Fibroblast of pulmonary artery (primary cell): ENCODE measurements around the gene PARD3.

Source experiments
- DNase-seq: peaks from one replicate; pipeline ENCODE4 v3.0.0-alpha.2; 2010; ENCODE audit warnings: low read depth
- H3K4me3 ChIP-seq: replicated peaks from 2 replicates; pipeline ENCODE4 v1.5.1; 2011; ENCODE audit warnings: low read depth, mild to moderate bottlenecking, control low read depth, low read length, moderate library complexity
- TF ChIP-seq, protein P1 (sequence below): IDR thresholded peaks from 2 replicates; pipeline ENCODE4 v1.5.1; 2011; ENCODE audit warnings: mild to moderate bottlenecking, control low read depth, low read length, inconsistent platforms; ENCODE audit errors: missing control alignments

Gene PARD3

DNA sequence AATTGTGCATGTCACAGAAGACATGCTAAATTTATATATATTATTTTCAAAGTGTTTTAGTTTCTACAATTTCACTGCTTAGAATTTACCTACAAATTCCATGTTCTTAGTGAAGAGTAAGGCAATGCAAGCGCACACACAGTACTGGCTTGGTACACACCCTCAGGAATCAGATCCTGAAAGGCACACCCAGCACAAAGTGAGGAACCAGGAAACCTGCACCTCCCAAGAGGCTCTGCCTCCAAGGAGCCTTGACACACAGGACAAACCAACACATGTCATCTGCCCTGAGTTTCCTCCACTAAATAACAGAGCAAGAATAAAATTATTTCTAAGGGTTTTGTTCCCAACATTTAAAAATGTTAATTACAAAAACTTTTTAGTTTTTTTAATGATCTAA, 156.2 kb downstream of the PARD3 start:
- H3K4me3 ChIP-seq = no peak overlapping the region
- no peak for DNase-seq
- TF ChIP-seq, protein P1, sequence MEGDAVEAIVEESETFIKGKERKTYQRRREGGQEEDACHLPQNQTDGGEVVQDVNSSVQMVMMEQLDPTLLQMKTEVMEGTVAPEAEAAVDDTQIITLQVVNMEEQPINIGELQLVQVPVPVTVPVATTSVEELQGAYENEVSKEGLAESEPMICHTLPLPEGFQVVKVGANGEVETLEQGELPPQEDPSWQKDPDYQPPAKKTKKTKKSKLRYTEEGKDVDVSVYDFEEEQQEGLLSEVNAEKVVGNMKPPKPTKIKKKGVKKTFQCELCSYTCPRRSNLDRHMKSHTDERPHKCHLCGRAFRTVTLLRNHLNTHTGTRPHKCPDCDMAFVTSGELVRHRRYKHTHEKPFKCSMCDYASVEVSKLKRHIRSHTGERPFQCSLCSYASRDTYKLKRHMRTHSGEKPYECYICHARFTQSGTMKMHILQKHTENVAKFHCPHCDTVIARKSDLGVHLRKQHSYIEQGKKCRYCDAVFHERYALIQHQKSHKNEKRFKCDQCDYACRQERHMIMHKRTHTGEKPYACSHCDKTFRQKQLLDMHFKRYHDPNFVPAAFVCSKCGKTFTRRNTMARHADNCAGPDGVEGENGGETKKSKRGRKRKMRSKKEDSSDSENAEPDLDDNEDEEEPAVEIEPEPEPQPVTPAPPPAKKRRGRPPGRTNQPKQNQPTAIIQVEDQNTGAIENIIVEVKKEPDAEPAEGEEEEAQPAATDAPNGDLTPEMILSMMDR = no peak

DNA sequence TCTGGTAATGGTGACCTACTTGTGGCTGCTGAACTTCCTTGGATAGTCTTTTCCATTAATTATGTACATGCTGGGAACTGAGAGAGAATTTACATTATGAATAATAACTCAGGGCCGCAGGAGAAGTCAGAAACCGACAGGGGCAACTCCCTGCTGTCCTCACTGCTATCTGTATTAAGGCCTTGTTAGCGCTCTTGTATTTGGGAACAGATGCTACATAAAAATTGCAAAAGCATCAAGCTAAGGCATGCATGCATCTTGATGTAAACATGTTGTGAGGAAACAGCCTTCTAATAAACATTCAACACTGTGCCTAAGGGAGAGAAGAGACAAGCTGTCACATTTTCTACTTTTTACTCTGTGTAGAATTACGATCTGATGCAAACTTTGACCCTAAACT, 158.4 kb downstream of the PARD3 start:
- TF ChIP-seq, protein P1 = no peak
- no peak overlapping the region for H3K4me3 ChIP-seq
- DNase-seq = no peak

DNA sequence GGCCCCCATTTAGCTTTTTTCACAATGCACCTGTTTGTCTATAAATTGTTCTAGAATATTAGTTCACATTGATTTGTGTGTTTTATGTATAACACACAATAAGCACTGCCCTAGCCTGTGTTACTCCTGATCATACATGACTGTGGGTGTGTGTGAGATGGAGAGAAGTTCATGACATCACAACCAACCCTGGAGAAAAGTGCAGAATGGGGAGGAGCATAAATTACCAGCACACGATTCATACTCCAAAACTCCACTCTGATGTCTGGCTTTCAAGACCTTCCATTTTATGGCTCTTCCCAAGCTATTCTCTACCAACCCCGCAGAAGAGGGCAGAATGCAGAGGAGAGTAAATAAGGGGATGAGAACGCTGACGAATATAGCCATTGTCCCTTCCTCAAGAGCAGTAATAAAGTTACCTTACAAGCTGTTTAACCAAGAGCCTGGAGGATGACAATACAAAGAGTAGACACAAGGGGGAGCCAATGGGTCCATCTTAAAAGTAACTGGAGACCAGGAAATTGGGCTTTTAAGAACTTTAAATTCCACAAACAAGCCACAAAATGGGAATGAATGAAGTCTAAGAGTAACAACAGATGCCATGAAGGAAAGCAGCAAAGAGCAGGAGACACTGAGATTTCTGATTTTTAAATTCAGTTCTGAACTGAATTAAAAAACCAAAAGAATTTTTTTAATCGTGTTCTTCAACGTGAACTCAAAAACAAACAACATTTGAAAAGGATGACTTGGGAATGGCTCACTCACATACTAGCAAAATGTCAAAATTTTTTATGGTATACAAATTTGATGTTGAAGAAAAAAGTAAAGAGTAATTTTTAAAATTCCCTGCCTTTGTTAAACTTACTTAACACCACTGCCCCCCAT, 159.6 kb downstream of the PARD3 start:
- peak; percentile 86 for DNase-seq
- TF ChIP-seq, protein P1 = peak; percentile 84
- no peak overlapping the region for H3K4me3 ChIP-seq

DNA sequence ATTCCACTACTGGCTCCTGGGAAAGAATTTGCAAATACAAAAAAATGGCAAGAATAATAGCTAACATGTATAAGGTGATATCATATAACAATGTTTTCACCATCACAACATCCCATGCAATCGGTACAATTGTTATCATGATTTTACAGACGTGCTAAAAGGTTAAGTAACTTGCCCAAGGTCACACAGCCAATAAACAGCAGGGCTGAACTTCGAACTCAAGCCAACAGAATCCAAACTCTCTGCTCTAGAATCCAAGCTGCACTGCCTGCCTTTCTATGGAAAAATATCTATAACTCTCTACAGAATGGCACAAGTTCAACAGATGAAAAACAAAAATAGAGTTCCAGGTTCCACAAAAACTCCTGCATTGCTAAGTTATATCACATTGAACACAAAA, 160.9 kb downstream of the PARD3 start:
- H3K4me3 ChIP-seq = no peak overlapping the region
- no peak for DNase-seq
- TF ChIP-seq, protein P1 = no peak

DNA sequence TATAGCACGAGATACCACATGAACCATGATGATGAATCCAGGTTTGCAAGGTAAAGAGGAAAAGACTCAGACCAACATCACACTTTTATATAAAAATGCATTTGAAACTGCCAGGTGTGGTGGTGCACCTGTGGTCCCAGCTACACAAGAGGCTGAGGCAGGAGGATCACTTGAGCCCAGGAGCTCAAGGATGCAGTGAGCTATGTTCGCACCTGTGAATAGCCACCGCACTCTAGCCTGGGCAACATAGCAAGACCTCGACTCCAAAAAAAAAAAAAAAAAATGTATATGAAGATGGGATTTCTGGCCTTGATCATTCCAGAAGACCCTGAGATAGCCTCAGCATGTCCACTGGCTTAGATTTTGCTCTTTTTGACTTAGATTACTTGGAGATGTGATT, 161.6 kb downstream of the PARD3 start:
- H3K4me3 ChIP-seq = no peak overlapping the region
- no peak for DNase-seq
- TF ChIP-seq, protein P1 = no peak

DNA sequence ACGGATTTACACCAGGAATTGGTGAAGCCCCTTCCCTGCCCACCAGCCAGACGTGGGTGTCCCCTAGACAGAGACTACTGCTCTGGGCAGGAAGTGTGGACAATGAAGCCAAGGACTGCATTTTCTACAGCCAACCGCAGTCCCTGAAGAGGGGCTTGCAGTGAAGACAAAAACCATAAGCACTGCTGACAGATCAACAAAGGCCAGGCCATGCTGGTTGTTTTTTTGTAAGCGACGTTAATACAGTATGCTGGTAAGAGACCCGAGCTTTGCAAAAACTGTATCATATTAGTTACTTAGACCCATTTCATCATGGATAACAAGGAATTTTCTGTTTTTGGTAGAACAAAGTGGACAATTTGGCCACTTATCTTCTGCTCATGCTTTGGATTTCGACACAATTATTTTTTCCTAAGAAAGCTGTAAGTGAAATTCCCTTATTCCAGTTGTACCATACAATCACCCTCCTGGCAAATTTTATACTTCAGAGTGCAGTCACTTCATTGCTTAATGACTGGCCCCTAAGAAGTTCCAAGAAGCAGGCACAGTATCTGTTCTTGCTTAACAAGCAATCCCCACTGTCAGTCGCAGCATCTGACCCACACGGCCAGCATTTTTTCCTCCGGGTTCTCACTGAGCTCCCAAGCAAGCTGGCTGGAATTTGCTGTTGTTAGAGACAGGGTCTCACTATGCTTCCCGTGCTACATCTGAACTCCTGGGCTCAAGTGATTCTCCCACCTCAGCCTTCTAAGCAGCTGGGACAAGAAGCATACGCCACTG, 163.5 kb downstream of the PARD3 start:
- no peak overlapping the region for H3K4me3 ChIP-seq
- TF ChIP-seq, protein P1 = no peak
- peak; percentile 45 for DNase-seq
